Measurements from ENCODE around the gene CDH13. TPM values are rescaled to one million over a fixed set of nuclear protein-coding genes. Genes with fewer than 3 reads are reported as not detected.

CDH13 gene
- total and polyA plus RNA-seq, 2 experiments from 2014 or later = 1.2 to 1.5 TPM

DNA sequence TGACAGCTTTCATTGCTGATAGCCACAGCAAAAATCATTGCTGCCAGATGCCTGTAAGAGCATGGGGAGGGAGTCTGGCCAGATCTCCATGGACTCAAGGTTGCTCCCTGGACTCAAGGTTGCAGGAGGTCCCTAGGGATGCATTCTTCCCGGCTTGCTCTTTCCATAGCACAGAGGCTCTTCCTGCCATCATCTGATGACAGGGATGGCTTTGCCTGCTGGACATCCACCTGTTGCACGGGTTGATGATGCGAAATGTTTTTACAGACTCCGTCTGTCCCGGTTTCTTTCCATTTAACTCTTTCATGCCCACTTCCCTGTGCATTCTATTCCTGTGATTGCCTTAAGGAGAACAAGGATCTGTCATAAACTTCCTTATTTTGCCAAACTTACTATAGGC lies 1065.5 kb downstream of the CDH13 start:
- no peak for DNase-seq (ENCODE audit: low spot score)

DNA sequence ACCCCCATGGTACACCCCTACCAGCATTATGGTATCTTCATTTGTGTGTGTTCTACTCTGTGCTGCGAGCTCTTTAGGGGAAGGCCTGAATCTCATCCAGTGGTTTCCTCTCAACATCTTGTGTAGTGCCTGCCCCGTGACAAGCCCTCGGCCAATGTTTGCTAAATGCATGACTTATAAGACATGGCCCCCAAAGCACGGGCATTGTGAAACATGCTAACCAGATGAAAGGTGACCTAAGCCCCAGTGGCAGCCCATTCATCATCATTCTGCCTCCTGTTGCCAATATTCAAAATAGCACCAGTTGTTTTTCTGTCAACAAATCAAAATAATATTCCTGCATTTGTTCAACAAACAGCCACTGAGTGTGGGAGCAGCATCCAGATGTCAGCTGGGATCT lies 1072.2 kb downstream of the CDH13 start:
- H3K9me2 ChIP-seq (replicated peaks; ENCODE audit: insufficient read depth) = no peaks in the 10 kb centered on the region
- no peaks in the 10 kb centered on the region for H4K20me1 ChIP-seq (ENCODE audit: insufficient read depth, poor library complexity, severe bottlenecking)
- no peak overlapping the region for H3K4me2 ChIP-seq
- H3K9me3 ChIP-seq (ENCODE audit: low read depth) = no peaks in the 10 kb centered on the region
- H2AFZ ChIP-seq = no peak overlapping the region
- H3K4me3 ChIP-seq = no peak overlapping the region
- H3K27me3 ChIP-seq = no peaks in the 10 kb centered on the region
- WGBS (ENCODE audit: low lambda C conversion rate, missing lambda C conversion rate) = 88% methylated on average over 4 of the region's 4 CpGs
- H3K27ac ChIP-seq = no peak overlapping the region
- no peak for TF ChIP-seq EZH2 (IDR thresholded peaks at IDR 0.05; ENCODE audit: borderline replicate concordance)
- H3K4me1 ChIP-seq (ENCODE audit: insufficient read depth) = no peaks in the 10 kb centered on the region
- no peaks in the 10 kb centered on the region for H3K36me3 ChIP-seq (replicated peaks; ENCODE audit: insufficient read depth, low read depth)
- DNase-seq (ENCODE audit: low spot score) = no peak
- H3K79me2 ChIP-seq = no peaks in the 10 kb centered on the region

More for the DNA sequence above, 1065.5 kb downstream of the CDH13 start:
- Histone ChIP-seq H3K9me3 (ENCODE audit: low read depth) (no peaks in the 10 kb centered on the region), H3K4me2 (no peak overlapping the region), H3K27ac (no peak overlapping the region), H3K4me3 (no peak overlapping the region), H2AFZ (no peak overlapping the region), H3K27me3 (no peaks in the 10 kb centered on the region), H3K4me1 (ENCODE audit: insufficient read depth) (no peaks in the 10 kb centered on the region), H3K79me2 (no peaks in the 10 kb centered on the region), H3K36me3 (replicated peaks; ENCODE audit: insufficient read depth, low read depth) (no peaks in the 10 kb centered on the region), H3K9me2 (replicated peaks; ENCODE audit: insufficient read depth) (no peaks in the 10 kb centered on the region), H4K20me1 (ENCODE audit: insufficient read depth, poor library complexity, severe bottlenecking) (no peaks in the 10 kb centered on the region)
- TF ChIP-seq, protein P1, sequence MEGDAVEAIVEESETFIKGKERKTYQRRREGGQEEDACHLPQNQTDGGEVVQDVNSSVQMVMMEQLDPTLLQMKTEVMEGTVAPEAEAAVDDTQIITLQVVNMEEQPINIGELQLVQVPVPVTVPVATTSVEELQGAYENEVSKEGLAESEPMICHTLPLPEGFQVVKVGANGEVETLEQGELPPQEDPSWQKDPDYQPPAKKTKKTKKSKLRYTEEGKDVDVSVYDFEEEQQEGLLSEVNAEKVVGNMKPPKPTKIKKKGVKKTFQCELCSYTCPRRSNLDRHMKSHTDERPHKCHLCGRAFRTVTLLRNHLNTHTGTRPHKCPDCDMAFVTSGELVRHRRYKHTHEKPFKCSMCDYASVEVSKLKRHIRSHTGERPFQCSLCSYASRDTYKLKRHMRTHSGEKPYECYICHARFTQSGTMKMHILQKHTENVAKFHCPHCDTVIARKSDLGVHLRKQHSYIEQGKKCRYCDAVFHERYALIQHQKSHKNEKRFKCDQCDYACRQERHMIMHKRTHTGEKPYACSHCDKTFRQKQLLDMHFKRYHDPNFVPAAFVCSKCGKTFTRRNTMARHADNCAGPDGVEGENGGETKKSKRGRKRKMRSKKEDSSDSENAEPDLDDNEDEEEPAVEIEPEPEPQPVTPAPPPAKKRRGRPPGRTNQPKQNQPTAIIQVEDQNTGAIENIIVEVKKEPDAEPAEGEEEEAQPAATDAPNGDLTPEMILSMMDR (IDR thresholded peaks at IDR 0.05; ENCODE audit: poor library complexity) = no peak
- TF ChIP-seq EZH2 (IDR thresholded peaks at IDR 0.05; ENCODE audit: borderline replicate concordance) (no peak), EZH2phosphoT487 (IDR thresholded peaks at IDR 0.05; ENCODE audit: low read depth, severe bottlenecking, unreplicated experiment) (no peak)
- 55% methylated on average over 5 of the region's 5 CpGs for WGBS (ENCODE audit: low lambda C conversion rate, missing lambda C conversion rate)

- 75% methylated on average over 4 of the region's 4 CpGs for WGBS (ENCODE audit: low lambda C conversion rate, missing lambda C conversion rate)
- DNase-seq (ENCODE audit: low spot score) = no peak
- no peaks in the 10 kb centered on the region for H3K4me1 ChIP-seq (ENCODE audit: insufficient read depth)
- no peaks in the 10 kb centered on the region for H4K20me1 ChIP-seq (ENCODE audit: insufficient read depth, poor library complexity, severe bottlenecking)
- H3K4me2 ChIP-seq = no peak overlapping the region
- no peaks in the 10 kb centered on the region for H3K36me3 ChIP-seq (replicated peaks; ENCODE audit: insufficient read depth, low read depth)
- TF ChIP-seq EZH2phosphoT487 (IDR thresholded peaks at IDR 0.05; ENCODE audit: low read depth, severe bottlenecking, unreplicated experiment) (no peak), EZH2 (IDR thresholded peaks at IDR 0.05; ENCODE audit: borderline replicate concordance) (no peak)
- TF ChIP-seq, protein P1 (IDR thresholded peaks at IDR 0.05; ENCODE audit: poor library complexity) = no peak
- no peak overlapping the region for H3K27ac ChIP-seq
- no peaks in the 10 kb centered on the region for H3K27me3 ChIP-seq
- no peak overlapping the region for H3K4me3 ChIP-seq
- H2AFZ ChIP-seq = no peak overlapping the region
- H3K9me3 ChIP-seq (ENCODE audit: low read depth) = no peaks in the 10 kb centered on the region
- H3K9me2 ChIP-seq (replicated peaks; ENCODE audit: insufficient read depth) = no peaks in the 10 kb centered on the region
- no peaks in the 10 kb centered on the region for H3K79me2 ChIP-seq
Measured at GRCh38 chr16:83699817-83700216, 1073.0 kb downstream of the CDH13 start.

DNA sequence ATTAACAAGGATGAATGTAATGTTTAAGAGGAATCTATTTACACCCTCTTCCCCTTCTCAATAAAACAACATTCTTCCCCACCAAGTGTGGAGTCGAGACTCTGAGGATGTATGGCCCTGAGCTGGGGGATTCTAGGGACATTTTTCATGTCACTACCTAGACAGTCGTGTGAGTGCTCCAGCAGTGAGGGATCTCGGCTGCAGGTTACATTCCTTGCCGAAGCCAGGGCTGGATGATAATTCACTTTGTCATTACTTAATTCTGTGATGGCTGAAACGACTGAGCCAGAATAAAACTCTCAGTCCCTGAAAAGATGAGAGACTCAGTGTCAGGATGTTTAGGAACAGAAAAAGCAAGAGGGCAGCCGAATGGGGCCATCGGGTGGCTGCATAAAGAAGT lies 1074.1 kb downstream of the CDH13 start:
- no peaks in the 10 kb centered on the region for H3K9me2 ChIP-seq (replicated peaks; ENCODE audit: insufficient read depth)
- no peaks in the 10 kb centered on the region for H3K79me2 ChIP-seq
- no peak overlapping the region for H3K27ac ChIP-seq
- WGBS (ENCODE audit: low lambda C conversion rate, missing lambda C conversion rate) = 81% methylated on average over 7 of the region's 7 CpGs
- DNase-seq (ENCODE audit: low spot score) = no peak
- TF ChIP-seq, protein P1 (IDR thresholded peaks at IDR 0.05; ENCODE audit: poor library complexity) = no peak
- TF ChIP-seq EZH2 (IDR thresholded peaks at IDR 0.05; ENCODE audit: borderline replicate concordance) (no peak), EZH2phosphoT487 (IDR thresholded peaks at IDR 0.05; ENCODE audit: low read depth, severe bottlenecking, unreplicated experiment) (no peak)
- H3K4me1 ChIP-seq (ENCODE audit: insufficient read depth) = no peaks in the 10 kb centered on the region
- H4K20me1 ChIP-seq (ENCODE audit: insufficient read depth, poor library complexity, severe bottlenecking) = no peaks in the 10 kb centered on the region
- H2AFZ ChIP-seq = no peak overlapping the region
- H3K4me2 ChIP-seq = no peak overlapping the region
- H3K27me3 ChIP-seq = no peaks in the 10 kb centered on the region
- H3K4me3 ChIP-seq = no peak overlapping the region
- H3K9me3 ChIP-seq (ENCODE audit: low read depth) = no peaks in the 10 kb centered on the region
- no peaks in the 10 kb centered on the region for H3K36me3 ChIP-seq (replicated peaks; ENCODE audit: insufficient read depth, low read depth)

Data from hepatocyte (in vitro differentiated cells).